ENCODE data around the gene CORO1A.
"Not testable (repeated sequence)": the region's sequence is repeated elsewhere in the genome, so short reads cannot be mapped to it uniquely, and the experiment has no call there.

DNA sequence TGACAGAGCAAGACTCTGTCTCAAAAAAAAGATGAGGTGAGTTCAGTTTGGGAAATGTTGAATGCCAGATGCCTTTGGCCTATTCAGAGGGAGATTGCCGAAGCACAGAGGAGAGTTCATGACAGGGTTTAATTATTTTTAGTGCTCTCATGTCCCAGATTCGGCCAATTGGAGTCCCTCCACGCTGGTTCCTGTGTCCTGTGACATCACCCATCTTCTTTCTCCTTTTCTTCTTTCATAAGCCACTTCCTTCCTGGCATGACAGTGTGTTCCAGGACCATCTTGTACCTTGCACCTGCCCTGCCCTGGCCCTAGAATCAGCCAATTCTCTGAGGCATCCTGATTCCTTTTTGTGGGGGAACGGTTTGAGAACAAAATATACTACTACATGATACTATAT lies 28.0 kb downstream of the CORO1A start:
- TF ChIP-seq EZH2 (IDR thresholded peaks at IDR 0.05) = not testable (repeated sequence)
- TF ChIP-seq, protein P1, sequence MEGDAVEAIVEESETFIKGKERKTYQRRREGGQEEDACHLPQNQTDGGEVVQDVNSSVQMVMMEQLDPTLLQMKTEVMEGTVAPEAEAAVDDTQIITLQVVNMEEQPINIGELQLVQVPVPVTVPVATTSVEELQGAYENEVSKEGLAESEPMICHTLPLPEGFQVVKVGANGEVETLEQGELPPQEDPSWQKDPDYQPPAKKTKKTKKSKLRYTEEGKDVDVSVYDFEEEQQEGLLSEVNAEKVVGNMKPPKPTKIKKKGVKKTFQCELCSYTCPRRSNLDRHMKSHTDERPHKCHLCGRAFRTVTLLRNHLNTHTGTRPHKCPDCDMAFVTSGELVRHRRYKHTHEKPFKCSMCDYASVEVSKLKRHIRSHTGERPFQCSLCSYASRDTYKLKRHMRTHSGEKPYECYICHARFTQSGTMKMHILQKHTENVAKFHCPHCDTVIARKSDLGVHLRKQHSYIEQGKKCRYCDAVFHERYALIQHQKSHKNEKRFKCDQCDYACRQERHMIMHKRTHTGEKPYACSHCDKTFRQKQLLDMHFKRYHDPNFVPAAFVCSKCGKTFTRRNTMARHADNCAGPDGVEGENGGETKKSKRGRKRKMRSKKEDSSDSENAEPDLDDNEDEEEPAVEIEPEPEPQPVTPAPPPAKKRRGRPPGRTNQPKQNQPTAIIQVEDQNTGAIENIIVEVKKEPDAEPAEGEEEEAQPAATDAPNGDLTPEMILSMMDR (IDR thresholded peaks at IDR 0.05) = not testable (repeated sequence)
